Astrocyte of the cerebellum (primary cell): ENCODE results near the gene POLD1.
A peak's percentile ranks its signal among the peaks of the same experiment; 100 is the strongest.
"Not testable (repeated sequence)": the region's sequence is repeated elsewhere in the genome, so short reads cannot be mapped to it uniquely, and the experiment has no call there.

Experiments used
- DNase-seq: peaks from one replicate; pipeline ENCODE4 v3.0.0-alpha.2; 2011; ENCODE audit warnings: low read depth
- H3K4me3 ChIP-seq: 2 replicates; pipeline ENCODE4 v1.5.1; 2011; ENCODE audit warnings: mild to moderate bottlenecking, low read depth, low read length, moderate library complexity
- in situ Hi-C: cut with HindIII; loops from 2 replicates; pipeline ENCODE4 v1.10.0; 2017; ENCODE audit warnings: low sequenced_read_pairs
- TF ChIP-seq, protein P1 (sequence below): IDR thresholded peaks from 2 replicates; pipeline ENCODE4 v1.5.1; 2012; ENCODE audit warnings: low read length, low read depth, moderate library complexity, mild to moderate bottlenecking; ENCODE audit errors: missing control alignments

Gene POLD1

DNA sequence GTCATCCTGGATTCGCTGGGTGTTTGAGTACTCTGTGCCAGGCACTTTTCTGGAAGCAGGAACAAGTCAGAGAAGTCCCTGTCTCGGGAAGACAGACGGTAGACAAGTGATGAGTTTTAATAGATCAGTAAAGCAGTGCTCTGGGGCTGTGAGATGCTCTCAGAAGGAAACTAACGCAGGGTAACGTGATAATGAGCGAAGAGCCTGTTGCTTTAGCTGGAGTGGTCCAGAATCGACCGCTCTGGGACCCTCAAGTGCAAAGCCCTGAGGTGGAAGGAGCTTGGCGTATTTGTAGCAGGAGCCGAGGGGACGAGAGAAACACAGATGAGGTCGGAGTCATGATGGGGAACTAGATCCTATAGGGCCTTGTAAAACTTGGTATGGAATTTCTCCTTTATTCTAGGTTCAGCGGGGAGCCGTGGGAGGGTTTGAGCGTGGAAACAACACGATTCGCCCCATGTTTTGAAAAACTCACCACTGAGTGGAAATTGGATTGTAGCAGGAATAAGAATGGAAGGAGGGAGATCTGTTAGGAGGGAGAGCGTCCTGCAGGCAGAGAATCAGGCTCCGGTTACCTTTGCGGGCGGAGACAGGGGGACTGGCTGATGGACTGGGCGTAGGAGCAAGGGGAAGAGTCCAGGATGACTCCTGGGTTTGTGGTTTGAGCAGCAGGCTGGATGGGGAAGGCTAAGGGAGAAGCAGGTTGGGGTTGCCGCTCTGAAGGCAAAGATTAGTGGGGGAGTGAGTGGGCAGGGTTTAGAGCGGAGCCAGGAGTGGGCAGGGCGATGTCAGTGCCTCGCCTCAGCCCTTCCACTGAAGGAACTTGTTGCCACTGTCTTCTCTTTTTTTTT lies 763 bp downstream of the POLD1 start:
- TF ChIP-seq, protein P1, sequence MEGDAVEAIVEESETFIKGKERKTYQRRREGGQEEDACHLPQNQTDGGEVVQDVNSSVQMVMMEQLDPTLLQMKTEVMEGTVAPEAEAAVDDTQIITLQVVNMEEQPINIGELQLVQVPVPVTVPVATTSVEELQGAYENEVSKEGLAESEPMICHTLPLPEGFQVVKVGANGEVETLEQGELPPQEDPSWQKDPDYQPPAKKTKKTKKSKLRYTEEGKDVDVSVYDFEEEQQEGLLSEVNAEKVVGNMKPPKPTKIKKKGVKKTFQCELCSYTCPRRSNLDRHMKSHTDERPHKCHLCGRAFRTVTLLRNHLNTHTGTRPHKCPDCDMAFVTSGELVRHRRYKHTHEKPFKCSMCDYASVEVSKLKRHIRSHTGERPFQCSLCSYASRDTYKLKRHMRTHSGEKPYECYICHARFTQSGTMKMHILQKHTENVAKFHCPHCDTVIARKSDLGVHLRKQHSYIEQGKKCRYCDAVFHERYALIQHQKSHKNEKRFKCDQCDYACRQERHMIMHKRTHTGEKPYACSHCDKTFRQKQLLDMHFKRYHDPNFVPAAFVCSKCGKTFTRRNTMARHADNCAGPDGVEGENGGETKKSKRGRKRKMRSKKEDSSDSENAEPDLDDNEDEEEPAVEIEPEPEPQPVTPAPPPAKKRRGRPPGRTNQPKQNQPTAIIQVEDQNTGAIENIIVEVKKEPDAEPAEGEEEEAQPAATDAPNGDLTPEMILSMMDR = no peak
- DNase-seq = no peak
- in situ Hi-C loops = no loop called here
- peak overlapping the region; percentile 66 for H3K4me3 ChIP-seq

DNA sequence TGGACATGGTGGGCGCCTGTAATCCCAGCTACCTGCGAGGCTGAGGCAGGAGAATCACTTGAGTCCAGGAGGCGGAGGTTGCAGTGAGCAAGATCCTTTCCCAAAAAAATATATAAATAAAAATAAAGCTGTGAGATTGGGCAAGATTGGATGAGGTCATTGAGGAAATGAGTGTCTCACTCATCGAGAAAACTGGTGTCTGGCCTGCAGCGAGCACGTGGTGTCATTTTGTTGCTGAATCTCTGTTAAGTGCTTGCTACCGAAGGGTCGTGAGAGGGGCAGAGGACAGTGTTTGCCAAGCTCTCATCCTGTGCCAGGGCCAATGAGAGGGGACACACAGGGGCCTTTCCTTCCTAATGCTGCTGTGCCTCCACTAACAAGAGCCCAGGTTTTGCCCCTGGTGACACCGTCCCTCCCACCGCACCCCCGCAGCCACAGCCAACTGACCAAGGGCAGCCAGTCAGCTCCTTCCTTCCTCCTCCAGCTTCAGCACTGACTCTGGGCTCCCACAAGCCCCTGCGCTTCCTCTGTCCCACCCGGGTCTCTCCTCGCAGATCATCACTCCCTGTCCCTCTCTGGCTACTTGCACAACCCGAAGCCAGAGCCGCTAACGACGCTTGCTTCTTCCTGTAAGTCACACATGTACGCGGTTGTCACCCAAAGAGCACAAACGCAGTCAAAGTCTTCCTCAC lies 3.2 kb downstream of the POLD1 start:
- no peak for DNase-seq
- in situ Hi-C loops = no loop called here
- TF ChIP-seq, protein P1 = no peak
- H3K4me3 ChIP-seq = no peak overlapping the region

DNA sequence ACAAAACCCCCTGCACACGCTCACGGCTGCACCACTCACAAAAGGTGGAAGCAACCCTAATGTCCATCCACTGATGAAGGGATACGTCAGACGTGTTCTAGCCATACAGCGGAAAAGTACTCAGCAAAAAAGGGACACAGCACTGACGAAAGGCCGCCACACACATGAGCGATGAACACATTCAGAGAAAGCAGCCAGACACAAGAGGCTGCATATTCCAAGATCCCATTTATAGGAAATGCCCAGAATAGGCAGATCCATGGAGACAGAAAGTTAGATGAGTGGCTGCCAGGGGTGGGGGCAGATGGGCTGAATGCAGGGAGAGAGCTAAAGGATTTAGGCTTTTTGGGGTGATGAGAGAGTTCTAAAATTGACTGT lies 3.7 kb downstream of the POLD1 start:
- DNase-seq = no peak
- in situ Hi-C loops = no loop called here
- H3K4me3 ChIP-seq = no peak overlapping the region
- TF ChIP-seq, protein P1 = no peak

DNA sequence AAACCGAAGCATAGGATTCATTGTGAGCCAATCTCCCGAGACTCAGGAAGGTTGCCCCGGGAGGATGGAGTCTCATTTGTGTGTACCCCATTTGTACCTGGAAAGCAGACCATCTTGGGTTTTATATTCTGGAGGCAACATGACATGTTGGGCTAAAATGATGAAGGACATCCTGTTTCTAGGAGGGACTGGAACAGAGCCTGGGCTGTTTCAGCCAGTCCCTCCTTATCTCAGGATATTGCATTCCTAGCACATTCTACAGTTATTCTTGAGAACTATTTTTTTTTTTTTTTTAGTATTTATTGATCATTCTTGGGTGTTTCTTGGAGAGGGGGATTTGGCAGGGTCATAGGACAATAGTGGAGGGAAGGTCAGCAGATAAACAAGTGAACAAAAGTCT lies 6.1 kb downstream of the POLD1 start:
- H3K4me3 ChIP-seq, DNase-seq, in situ Hi-C loops: not testable (repeated sequence)

DNA sequence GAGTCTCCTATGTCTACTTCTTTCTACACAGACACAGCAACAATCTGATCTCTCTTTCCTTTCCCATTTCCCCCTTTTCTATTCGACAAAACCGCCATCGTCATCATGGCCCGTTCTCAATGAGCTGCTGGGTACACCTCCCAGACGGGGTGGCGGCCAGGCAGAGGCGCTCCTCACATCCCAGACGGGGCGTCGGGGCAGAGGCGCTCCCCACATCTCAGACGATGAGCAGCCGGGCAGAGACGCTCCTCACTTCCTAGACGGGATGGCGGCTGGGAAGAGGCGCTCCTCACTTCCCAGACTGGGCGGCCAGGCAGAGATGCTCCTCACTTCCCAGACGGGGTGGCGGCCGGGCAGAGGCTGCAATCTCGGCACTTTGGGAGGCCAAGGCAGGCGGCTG lies 6.8 kb downstream of the POLD1 start:
- in situ Hi-C loops, H3K4me3 ChIP-seq, DNase-seq: not testable (repeated sequence)

DNA sequence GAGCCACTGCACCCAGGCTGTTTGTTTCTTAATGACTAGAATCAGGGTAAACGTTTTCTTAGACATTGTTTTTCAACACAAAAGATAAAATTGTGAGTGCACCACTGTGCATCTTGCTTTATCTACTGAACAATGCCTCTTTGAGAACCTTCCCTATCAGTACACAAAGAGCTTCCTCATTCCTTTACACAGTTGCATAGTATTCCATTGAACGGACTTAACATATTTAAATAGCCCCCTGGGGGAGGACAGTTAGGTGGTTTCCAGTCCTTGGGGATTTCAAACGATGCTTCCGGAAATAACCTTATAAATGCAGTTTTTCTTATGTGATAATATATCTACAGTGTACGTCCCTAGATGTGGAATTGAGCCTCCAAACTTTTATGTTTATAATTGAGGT lies 8.6 kb downstream of the POLD1 start:
- no peak for DNase-seq
- no peak overlapping the region for H3K4me3 ChIP-seq
- in situ Hi-C loops = no loop called here
- TF ChIP-seq, protein P1 = no peak

DNA sequence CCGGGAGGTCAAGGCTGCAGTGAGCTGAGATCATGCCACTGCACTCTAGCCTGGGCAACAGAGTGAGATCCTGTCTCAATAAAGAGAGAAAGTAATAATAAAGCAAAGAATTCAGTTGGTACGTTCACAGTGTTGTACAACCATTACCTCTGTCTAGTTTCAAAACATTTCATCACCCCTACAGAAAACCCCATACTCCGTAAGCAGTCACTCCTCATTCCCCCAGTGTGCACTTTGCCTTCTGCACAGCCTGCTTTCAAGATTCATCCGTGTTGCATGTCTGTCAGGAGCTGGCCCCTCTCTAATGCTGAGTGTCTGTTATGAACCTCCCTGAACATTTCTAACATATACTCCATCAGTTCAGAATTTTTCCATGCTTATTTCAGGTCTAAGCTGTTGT lies 9.4 kb downstream of the POLD1 start:
- TF ChIP-seq, protein P1 = no peak
- in situ Hi-C loops = no loop called here
- no peak overlapping the region for H3K4me3 ChIP-seq

More for the DNA sequence above, 9.4 kb downstream of the POLD1 start:
- no peak for DNase-seq
